ENCODE results near the gene VMP1.
A peak's percentile ranks its signal among the peaks of the same experiment; 100 is the strongest.

VMP1 gene

GRCh38 chr17:59830007-59830630, 122.7 kb downstream of the VMP1 start:
- DNase-seq (ENCODE audit: low read depth), result no peak
- no peak for TF ChIP-seq CTCF (IDR thresholded peaks at IDR 0.05; ENCODE audit: control insufficient read depth, insufficient read depth, low read depth, low read length, missing control alignments)
- no peak overlapping the region for H3K4me3 ChIP-seq (ENCODE audit: control insufficient read depth, low read depth, low read length)

DNA sequence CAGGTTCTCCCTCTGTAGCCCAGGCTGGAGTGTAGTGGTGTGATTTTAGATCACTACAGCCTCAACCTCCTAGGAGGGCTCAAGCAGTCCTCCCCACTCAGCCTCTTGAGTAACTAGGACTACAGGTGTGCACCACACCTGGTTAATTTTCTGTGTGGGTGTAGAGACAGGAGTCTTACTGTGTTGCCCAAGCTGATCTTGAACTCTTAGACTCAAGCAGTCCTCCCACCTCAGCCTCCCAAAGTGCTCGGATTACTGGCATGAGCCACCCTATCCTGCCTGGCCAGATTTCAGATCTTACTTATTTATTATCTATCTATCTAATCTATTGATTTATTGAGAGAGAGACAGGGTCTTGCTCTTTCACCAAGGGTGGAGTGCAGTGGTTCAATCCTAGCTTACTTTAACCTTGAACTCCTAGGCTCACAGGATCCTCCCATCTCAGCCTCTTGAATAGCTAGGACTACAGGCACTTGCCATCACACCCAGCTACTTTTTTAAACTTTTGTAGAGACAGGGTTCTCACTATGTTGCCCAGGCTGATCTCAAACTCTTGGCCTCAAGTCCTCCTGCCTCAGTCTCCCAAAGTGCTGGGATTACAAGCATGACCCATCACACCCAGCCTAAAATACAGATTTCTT, 123.5 kb downstream of the VMP1 start:
- no peak overlapping the region for H3K4me3 ChIP-seq (ENCODE audit: control insufficient read depth, low read depth, low read length)
- no peak for DNase-seq (ENCODE audit: low read depth)

DNA sequence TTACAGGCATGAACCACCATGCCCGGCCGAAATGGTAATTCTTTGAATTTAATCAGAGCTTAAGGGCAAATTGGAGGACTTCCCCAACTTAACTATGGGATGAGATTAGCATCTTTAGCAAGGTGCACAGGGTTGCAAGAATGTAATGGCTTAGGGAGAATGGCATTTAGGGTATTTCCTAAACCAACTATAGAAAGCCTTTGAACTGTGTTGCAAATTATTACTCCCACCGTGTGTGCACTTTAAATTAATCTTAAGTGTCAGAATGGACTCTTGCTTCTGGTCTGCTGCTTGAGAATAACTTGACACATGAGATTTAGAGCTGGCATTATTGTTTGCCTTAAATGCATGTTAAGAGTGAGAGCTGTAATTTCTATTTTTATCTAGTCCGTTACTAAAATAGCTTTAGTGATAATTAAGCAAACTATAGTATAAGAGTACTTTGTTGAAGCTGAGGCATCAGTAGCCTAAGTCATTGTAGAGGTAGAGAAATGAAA, 125.5 kb downstream of the VMP1 start:
- no peak for TF ChIP-seq CTCF (IDR thresholded peaks at IDR 0.05; ENCODE audit: control insufficient read depth, insufficient read depth, low read depth, low read length, missing control alignments)
- no peak overlapping the region for H3K4me3 ChIP-seq (ENCODE audit: control insufficient read depth, low read depth, low read length)
- no peak for DNase-seq (ENCODE audit: low read depth)

More for the DNA sequence above, 123.5 kb downstream of the VMP1 start:
- no peak for TF ChIP-seq CTCF (IDR thresholded peaks at IDR 0.05; ENCODE audit: control insufficient read depth, insufficient read depth, low read depth, low read length, missing control alignments)

GRCh38 chr17:59837308-59838051, 130.0 kb downstream of the VMP1 start:
- TF ChIP-seq CTCF (IDR thresholded peaks at IDR 0.05; ENCODE audit: control insufficient read depth, insufficient read depth, low read depth, low read length, missing control alignments), result no peak
- peak; percentile 100 for DNase-seq (ENCODE audit: low read depth)
- peak overlapping the region; percentile 68 for H3K4me3 ChIP-seq (ENCODE audit: control insufficient read depth, low read depth, low read length)

GRCh38 chr17:59838052-59838916, 130.8 kb downstream of the VMP1 start:
- TF ChIP-seq CTCF (IDR thresholded peaks at IDR 0.05; ENCODE audit: control insufficient read depth, insufficient read depth, low read depth, low read length, missing control alignments), result no peak

More at GRCh38 chr17:59838052-59838916, 130.8 kb downstream of the VMP1 start:
- H3K4me3 ChIP-seq (ENCODE audit: control insufficient read depth, low read depth, low read length), result peak overlapping the region; percentile 68
- no peak for DNase-seq (ENCODE audit: low read depth)

All from AG09309 (cell line).